Measurements from ENCODE around the gene ROS1.

- no peak for TF ChIP-seq CTCF (IDR thresholded peaks at IDR 0.05; ENCODE audit: low read length)
- no peak for TF ChIP-seq EZH2 (IDR thresholded peaks at IDR 0.05; ENCODE audit: borderline replicate concordance, low read length)
These were observed 121.3 kb downstream of the ROS1 start for GRCh38 chr6:117304446-117304845.

Data from OCI-LY1 (cell line).